HuH-7 (cell line): ENCODE results near the gene CDK6.

Source experiments
- DNase-seq: peaks from one replicate; pipeline ENCODE4 v3.0.0; 2011; ENCODE audit warnings: low spot score

CDK6 gene

DNA sequence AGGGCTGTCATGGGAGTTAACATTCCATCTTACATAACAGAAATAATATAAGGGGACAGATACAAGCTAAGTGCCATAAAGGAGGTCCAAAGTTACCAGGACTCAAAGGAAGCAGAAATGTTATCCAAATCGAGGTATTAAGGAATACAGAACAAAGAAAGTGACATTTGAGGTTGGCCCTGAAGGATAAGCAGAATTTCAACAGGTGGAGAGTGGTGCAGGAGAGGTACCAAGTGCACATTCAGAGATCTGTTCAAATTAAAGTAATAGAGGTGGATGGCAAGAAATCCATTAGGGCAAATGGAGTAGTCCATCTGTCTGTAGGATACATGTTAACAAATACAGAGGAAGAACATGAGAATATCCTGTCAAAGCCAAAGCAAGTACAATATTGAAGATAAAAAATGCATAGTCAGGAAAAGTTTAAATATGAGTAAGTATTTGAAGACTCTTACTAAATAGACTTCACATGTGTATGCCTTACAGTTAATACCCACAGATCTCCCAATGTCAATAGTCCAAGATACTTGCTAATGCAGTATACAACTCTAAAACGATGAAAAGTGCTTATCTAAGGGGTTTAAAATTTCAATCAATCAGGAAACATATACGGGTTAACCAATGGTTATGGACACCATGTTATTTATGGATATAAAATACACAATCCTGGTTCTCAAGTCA, 10.0 kb downstream of the CDK6 start:
- no peak for DNase-seq

DNA sequence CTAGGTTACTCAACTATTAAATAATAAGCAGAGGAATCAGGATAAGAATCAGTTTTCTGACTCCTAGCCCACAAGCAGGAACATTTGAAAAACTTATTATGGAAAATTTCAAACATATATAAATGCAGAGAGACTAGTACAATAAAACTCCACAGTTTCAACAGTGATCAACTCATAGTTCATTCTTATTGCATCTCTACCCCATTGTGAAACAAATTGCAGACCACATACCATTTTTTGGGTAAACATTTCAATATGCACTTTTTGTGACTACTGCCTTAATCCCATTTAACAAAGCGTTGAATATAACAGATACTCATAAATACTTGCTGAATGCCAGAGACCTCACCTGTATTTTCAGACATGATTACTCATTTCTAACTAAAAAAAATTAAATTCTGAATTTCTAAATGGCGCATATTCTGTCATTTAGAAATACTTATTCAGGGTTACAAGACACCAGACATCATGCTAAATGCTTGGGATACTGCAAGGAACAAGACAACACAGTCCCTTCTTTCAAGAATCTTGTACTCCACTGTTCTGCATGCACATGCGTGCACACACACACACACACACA, 11.4 kb downstream of the CDK6 start:
- no peak for DNase-seq

DNA sequence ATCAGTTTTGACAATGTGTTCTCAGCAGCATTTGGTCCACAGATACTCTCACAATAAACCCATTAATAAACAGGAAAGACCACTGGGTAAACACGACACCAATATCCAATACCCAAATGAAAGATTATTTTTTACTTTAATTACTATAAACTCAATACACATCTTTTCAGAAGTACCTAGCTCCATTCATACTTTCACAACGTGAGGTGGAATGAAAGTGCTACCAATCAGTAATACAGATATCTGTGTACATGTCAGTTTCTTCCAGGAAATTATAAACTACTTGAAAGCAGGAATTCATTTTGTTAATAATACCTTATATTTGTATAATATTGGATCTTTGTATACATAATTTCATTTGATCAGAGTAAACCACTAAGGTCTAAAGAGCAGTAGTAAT, 11.9 kb downstream of the CDK6 start:
- DNase-seq, result no peak

DNA sequence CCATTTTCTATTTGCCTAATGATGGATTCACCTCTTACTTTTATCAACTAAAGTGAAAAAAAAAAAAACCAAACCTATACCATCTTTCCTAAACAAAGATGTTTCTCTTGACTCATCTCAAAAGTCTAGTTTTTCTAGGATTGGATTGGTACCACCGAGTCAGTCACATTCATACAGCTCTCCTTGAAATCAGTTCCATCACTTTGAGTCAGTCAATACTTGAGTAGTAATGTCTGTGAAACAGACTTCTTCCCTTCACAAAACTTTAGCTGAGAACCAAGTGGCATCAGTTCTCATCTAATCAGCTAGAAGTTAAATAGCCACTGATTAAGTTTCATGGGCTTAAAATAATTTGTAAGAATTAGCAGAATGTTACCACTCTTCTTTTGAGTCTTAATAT, 13.3 kb downstream of the CDK6 start:
- DNase-seq, result no peak

DNA sequence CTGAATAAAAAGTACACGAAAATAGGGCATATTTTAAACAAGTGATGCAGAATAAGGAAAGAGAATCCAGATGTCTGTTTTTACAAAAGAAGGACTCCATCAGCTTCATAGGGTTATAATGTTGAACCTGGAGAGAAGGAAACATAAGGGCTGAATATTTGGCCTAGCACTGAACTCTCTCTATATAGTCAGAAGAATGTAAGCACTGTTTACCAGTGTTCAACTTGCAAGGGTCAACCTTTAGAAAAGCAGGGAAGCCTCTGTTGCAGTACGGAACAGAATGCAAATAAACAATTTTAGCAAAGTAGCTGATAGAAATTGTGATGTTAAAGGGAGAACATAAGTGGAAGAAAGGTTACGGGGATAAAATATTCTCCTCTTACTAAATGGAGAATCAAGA, 16.2 kb downstream of the CDK6 start:
- DNase-seq, result no peak

DNA sequence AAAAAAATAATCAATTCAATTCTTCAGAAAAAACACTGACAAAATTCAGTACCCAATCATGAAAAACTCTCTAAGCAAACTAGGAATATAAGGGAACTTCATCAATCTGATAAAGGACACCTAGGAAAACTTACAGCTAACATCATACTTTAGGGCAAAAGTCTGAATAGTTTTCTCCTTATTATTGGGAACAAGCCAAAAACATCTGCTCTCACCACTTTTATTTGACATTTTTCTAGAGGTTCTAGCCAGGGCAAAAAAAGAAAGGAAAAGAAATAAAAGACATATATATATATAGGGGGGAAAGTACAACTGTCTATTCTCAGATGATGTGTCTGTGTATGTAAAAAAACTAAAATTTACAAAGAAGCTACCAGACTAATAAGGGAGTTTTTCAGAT, 19.0 kb downstream of the CDK6 start:
- no peak for DNase-seq

DNA sequence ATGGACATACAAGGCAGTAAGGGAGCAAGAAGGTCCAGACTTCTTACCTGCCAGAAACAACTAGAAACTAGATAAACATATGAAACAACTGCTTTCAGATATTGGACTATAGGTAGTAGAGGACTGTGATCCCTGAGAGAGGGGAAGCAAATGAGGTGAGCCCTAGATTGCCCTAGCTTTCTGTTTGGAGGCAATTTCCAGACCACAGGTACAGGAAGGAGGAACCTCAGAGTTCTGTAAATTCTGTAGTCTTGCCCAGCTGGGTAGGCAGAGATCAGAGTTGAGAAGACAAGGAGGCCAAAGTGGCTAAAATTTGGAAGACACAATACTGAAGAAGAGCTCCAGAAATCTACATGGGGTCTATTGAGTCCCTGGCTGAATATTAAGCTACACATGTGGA, 21.0 kb downstream of the CDK6 start:
- DNase-seq, result no peak

DNA sequence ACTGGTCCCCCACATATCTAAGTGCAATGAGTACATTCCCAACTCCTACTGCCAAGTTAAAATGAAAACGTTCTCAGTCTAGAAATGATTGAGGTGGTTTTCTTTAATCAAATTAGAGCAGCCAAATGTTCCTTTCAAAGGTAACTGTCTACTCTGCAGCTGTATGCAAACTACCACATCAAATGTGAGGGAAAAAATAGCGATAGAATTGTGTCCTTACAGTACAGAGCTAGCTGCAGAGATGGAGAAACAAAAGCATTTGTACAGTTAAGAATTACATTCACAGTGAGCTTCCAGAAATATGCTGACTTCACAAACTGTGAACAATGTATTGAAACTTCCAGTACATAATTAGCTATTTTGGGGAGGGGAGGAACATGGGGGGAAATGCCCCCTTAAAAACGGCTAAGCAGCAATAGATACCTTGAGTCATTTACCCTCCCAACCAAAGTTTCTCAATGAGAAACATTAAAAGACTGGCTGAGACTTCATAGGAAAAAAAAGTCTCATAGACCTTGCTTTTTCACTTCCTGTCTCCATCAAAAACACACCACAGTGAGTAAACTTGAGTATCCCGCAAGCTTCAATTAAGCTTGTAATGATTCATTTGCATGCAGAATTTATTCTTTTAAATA, 22.9 kb downstream of the CDK6 start:
- no peak for DNase-seq

DNA sequence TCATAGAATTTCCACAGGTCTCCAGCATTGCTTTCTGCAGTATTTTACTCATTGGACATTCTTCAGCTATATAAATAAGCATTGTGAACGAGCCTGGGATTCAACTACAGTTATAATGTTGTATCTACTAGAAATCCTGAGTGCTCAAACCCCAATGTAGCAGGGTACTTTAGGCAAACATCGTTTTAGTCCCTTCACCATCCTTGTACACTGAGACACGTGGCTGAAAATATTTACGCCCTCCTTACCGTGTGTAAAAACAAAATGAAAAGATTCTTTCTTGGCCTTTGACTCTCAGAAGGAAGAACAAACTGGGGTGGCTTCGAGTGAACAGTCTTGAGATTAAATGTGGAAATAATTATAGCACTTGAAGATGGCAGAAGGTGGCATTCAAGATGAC, 25.2 kb downstream of the CDK6 start:
- DNase-seq, result no peak

DNA sequence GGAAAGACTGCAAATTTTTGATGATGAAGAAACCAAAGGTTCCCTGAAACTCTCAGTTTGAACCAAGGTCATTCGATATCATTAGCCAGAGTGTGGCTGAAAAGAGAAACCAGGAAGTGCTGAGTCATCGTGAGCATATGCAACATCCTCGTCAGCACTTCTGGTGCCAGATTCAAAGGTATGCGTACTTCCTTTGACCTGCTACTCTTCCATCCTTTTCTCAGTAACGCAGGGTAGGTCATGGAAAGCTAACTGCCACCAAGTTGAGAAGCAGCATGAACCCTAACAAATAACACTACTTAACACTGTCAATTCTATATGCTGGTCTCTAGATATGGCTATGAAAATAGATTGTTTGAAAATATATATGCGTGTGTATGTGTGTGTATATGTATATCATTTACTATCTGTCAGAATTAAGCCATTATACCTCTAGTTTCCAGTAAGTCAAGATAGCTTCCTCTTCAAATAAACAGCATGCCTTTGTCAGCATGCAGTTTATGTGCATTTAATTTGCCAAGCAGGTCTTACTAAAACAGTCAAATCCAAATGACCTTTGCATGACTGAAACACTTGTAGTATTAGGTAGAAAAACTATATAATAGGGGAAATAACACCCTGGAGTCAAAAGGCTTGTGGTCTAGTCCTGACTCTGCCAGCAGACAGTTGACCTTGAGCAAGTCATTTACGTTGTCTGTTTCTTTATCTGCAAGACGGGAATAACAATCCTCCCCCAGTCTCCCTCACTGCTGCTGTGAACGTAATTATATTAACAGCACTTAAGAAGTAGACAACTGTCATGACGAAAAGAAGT, 26.4 kb downstream of the CDK6 start:
- no peak for DNase-seq

DNA sequence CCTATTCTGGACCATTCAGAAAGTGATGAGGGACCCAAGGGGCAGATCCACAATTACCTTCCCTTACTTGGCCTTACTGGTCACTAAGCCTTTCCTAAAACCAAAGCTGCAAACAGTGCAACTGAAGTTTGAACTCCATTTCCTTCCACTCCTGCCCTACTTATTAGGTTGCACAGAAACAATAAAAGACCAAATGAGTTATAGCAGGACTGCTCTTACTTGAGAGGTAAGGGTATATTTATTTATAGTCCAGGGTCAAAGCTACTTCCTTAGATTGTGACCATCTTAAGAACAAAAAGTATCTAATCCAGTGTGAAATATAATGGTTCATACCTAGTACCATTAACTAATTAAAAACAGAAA, 27.0 kb downstream of the CDK6 start:
- no peak for DNase-seq

DNA sequence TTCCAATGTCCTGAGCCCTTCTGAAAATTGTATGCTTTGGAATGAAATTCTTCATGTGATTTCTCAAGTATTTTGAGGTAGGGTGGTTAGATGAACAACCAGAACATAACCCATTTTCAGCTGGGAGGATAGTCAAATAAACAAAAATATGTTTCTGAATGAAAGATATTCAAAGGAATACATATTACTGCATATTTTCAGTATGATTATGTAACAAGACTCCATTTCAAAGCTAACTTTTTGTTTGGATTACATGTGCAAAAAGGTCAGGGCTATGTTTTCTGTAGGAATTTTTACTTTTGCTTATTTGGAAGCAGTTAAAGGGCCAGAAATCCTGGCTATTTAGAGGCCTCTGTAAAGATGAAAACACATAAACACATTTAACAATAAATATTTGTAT, 27.7 kb downstream of the CDK6 start:
- no peak for DNase-seq

DNA sequence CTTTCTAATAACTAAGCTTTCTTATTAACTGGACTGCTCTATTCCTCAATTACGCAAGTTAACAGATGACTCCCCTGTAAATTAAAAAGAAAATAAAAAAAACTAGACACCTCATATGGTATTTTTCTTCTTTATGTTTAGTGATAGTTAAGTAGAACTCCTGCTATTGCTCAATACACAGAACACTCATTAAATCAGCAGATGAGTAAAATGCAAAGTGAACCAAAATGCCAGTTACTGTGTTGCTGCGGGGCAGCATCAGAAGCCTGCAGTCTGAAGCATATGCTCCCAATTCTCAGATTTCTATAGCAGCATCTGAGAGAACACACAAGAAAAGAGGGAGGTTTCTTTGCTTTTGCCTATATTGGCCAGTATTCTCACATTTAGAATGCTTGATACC, 28.4 kb downstream of the CDK6 start:
- no peak for DNase-seq

DNA sequence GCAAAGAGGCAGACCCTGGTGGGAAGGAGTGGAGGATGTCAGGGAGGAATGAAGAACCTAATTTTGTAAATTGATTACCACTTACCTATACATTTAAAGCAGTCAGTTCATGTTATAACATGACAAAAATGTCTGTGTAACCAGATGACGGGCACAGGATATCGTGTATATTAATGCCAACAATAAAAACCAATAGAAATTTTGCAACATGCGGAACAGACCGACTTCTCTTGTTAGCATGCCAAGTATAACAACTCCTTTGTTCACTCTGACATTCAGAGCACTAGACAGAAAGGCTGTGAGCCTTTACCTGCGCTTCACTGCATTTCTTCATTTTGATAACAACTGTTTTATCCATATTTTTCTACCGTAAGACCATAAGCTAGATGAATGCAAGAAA, 29.9 kb downstream of the CDK6 start:
- no peak for DNase-seq

DNA sequence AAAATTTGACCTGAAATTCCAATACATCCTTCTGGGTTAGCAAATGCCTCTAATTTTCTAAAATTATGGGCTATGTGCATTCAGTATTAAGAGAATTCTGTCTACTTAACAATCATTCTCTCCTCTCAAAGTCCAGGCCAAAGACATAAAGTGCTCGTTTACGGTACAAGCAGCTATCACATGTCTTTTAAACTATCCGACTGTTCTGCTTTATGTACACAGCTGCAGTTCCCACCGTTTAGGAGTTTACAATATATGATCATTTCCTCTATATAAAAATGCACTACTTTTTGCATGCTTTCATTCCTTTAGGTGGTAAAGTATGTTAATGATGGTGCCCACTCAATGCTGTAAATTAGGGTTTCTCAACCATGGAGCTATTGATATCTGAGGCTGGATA, 34.0 kb downstream of the CDK6 start:
- DNase-seq, result no peak

DNA sequence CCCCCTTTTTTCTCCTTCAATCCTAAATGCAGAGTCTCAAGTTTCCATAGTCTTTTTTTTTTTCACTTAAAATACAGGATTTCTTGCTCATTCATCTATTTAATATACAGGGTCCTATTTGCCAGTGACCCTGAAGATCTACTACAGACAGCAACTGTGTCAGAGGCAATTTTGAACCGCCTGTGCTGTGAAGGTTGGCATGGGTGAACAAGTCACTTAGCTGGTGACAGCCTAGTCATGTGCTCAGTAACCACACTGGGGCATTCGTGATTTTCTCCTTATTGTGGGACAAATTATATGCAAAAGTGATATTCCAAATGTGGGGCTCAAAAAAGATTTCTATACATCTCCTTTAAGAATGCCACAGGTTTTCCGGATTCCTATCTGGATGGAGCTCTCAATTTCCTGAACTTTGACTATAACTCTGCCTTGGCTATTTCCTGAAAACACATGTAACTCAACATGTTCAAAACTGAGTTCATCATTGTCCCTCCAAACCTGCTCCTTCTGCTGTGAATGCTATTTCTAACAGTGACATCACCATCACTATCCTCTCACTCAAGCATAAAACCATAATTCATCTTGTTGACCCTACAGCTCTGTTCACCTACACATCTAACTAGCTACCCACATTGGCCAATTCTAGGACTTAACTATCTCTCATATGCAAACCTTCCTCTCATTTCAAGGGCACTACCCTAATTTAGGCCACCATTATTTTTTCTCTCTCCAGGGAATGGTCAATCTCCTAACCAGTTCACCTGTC, 36.7 kb downstream of the CDK6 start:
- no peak for DNase-seq

DNA sequence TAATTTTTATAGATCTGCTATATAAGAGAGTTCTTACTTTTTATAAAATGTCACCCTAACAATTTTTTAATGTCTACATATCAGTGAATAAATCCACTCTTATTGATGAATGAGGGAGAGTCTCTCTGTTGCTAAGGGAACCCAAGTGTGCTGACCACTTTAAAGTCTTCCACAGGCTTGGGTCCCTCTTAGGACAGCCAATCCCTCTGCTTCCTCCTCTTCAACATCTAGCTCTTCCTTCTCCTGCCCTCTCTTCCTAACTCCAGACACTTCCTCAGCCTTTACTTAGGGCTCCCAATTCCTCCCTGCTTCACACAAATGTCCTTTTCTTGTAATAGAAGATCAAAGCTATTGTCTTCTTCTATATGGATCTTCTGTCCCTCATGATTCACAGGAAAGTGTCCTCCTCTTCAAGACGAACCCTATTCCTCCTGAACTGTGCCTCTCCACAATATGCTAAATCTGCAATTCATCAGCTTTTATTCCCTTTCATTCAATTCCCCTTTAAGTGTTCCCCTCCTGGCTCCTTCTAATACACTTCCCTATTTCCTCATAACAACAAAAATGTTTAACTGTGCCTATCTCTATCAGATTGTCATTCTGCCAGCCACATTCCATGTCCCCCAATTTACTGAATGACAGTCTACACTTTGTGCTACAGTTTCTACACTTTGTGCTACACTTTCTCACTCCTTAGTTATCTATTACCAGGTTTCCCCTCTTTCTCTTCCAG, 37.7 kb downstream of the CDK6 start:
- no peak for DNase-seq

DNA sequence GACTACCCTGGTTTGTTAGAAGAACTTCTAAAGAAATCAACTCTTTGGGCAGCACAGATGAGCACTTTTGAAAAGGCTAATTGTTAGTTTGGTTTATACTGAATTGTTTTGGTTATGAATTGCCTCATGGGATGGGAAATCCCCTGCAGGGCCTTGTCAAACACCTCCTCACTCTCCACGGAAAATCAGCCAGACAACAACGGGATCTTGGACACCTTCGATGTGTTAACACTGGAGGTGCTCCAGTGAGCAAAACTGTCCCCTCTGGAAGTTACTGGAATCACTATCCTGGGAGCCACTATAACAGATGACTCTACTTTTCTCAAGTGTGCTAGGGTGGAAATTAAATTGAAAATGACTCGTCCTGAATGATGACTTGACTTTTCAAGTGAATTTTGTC, 38.7 kb downstream of the CDK6 start:
- no peak for DNase-seq

DNA sequence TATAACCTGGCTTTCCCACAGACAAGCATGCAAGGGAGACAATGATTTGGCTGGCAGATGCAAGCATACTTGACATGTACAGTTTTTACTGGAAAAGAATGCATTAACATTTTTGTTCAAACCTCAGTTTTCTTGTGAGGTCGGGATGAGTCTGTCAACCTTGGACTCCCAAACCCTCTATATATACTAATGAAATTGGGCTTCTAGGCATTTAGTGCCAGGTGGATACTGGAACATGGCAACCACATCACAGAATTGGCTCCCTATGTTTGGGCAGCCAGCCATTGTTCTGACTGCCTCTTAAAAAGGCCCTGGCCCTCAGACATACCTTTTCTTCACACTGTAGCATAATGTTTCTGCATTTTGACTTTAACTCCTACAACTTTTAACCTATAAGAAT, 39.1 kb downstream of the CDK6 start:
- no peak for DNase-seq

DNA sequence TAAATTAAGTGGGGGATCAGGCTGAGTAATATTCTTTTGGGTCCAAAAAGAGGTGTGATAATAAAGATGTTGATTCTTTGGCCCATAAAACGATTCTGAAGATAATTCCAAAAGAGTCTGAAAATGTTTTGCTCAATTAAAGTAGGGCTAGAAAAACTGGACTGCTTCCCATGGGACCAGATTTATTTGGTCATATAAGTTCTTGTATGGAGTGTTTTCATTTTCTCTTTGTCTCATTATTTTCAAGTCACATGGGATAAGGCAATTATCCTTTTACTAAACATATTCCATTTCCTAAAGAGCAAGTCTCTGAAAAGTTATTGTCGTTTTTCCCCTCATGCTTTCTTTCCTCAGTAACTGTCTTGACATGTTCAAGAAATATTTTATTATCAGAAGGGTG, 41.5 kb downstream of the CDK6 start:
- DNase-seq, result no peak

DNA sequence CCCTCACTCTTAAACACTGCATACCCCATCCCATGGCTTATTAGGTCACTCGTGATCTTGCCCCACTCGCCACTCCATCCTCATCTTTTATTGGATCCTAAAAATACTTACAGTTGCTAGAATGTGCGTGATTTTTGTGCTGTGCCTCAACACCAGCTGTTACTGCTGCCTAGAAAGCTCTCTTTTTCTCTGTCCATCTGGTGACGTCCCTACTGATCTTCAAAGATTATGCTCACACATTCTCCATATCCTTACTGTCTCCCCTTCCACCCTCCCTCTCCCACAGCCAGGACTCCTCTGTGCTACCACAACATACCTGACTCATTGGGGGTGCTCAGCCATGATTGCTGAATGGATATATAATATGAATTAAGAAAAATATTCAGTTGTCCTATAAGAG, 42.0 kb downstream of the CDK6 start:
- DNase-seq, result no peak
